Measurements from ENCODE around the gene MGAT5. TPM values are rescaled to one million over a fixed set of nuclear protein-coding genes. Genes with fewer than 3 reads are reported as not detected.

Gene MGAT5
- polyA plus RNA-seq, 1 donor from 2014 or later: 14.0 TPM

GRCh38 chr2:134304394-134305108 lies 50.7 kb downstream of the MGAT5 start:
- H3K36me3 Mint-ChIP-seq: peaks cover 7% of the 10 kb centered on the region
- H3K27me3 Mint-ChIP-seq: no peaks in the 10 kb centered on the region
- peak overlapping the region in 3 of 4 donors; percentile 18 to 41 (median 37) for H3K4me3 Mint-ChIP-seq
- H3K4me1 Mint-ChIP-seq: peaks cover 35 to 82% (median 54%) of the 10 kb centered on the region in 3 donors
- peak overlapping the region in 2 of 3 donors; percentile 4 to 52 for H3K27ac Mint-ChIP-seq
- H3K9me3 Mint-ChIP-seq: peaks cover 0 to 4% (median 2%) of the 10 kb centered on the region in 3 donors

- peak overlapping the region in 2 of 3 donors; percentile 4 to 5 for H3K27ac Mint-ChIP-seq
Observed at GRCh38 chr2:134305109-134305491, 51.2 kb downstream of the MGAT5 start.

GRCh38 chr2:134306521-134306920 lies 52.6 kb downstream of the MGAT5 start:
- H3K4me3 Mint-ChIP-seq: no peak overlapping the region
- peak overlapping the region in 1 of 3 donors; percentile 3 for H3K27ac Mint-ChIP-seq
- H3K9me3 Mint-ChIP-seq: peaks cover 0 to 4% (median 2%) of the 10 kb centered on the region in 3 donors
- H3K36me3 Mint-ChIP-seq: peaks cover 9% of the 10 kb centered on the region
- peaks cover 41 to 80% (median 62%) of the 10 kb centered on the region in 3 donors for H3K4me1 Mint-ChIP-seq
- H3K27me3 Mint-ChIP-seq: no peaks in the 10 kb centered on the region

More at GRCh38 chr2:134305109-134305491, 51.2 kb downstream of the MGAT5 start:
- H3K4me1 Mint-ChIP-seq: peaks cover 33 to 82% (median 54%) of the 10 kb centered on the region in 3 donors
- H3K9me3 Mint-ChIP-seq: peaks cover 0 to 4% (median 2%) of the 10 kb centered on the region in 3 donors
- H3K36me3 Mint-ChIP-seq: peaks cover 7% of the 10 kb centered on the region
- H3K4me3 Mint-ChIP-seq: no peak overlapping the region
- no peaks in the 10 kb centered on the region for H3K27me3 Mint-ChIP-seq

GRCh38 chr2:134307334-134307733 lies 53.5 kb downstream of the MGAT5 start:
- Mint-ChIP-seq H3K36me3 (peaks cover 10% of the 10 kb centered on the region), H3K4me3 (no peak overlapping the region), H3K27me3 (no peaks in the 10 kb centered on the region), H3K27ac (no peak overlapping the region), H3K4me1 (peaks cover 47 to 78% (median 64%) of the 10 kb centered on the region in 3 donors), H3K9me3 (peaks cover 0 to 4% (median 2%) of the 10 kb centered on the region in 3 donors)

GRCh38 chr2:134308474-134309385 lies 54.9 kb downstream of the MGAT5 start:
- Mint-ChIP-seq H3K27ac (peak overlapping the region in 1 of 3 donors; percentile 41), H3K4me3 (no peak overlapping the region), H3K4me1 (peaks cover 44 to 72% (median 70%) of the 10 kb centered on the region in 3 donors), H3K36me3 (peaks cover 5% of the 10 kb centered on the region), H3K27me3 (no peaks in the 10 kb centered on the region), H3K9me3 (peaks cover 0 to 4% (median 2%) of the 10 kb centered on the region in 3 donors)

GRCh38 chr2:134310107-134311079 lies 56.5 kb downstream of the MGAT5 start:
- H3K4me1 Mint-ChIP-seq: peaks cover 42 to 71% (median 62%) of the 10 kb centered on the region in 3 donors
- peaks cover 5% of the 10 kb centered on the region for H3K36me3 Mint-ChIP-seq
- peak overlapping the region; percentile 18 to 68 (median 50) for H3K27ac Mint-ChIP-seq
- H3K27me3 Mint-ChIP-seq: no peaks in the 10 kb centered on the region
- H3K9me3 Mint-ChIP-seq: peaks cover 0 to 4% (median 2%) of the 10 kb centered on the region in 3 donors
- peak overlapping the region in 1 of 4 donors; percentile 72 for H3K4me3 Mint-ChIP-seq

- Mint-ChIP-seq H3K9me3 (peaks cover 0 to 4% (median 2%) of the 10 kb centered on the region in 3 donors), H3K4me3 (peak overlapping the region in 1 of 4 donors; percentile 43), H3K36me3 (peaks cover 8% of the 10 kb centered on the region), H3K27ac (peak overlapping the region; percentile 15 to 83 (median 73)), H3K27me3 (no peaks in the 10 kb centered on the region), H3K4me1 (peaks cover 42 to 68% (median 59%) of the 10 kb centered on the region in 3 donors)
Observed at GRCh38 chr2:134312482-134312881, 58.6 kb downstream of the MGAT5 start.

GRCh38 chr2:134314202-134314601 lies 60.3 kb downstream of the MGAT5 start:
- Mint-ChIP-seq H3K27ac (peak overlapping the region in 1 of 3 donors; percentile 53), H3K9me3 (peaks cover 0 to 2% (median 0%) of the 10 kb centered on the region in 3 donors), H3K36me3 (peaks cover 18% of the 10 kb centered on the region), H3K4me3 (peak overlapping the region in 2 of 4 donors; percentile 4 to 72), H3K27me3 (no peaks in the 10 kb centered on the region), H3K4me1 (peaks cover 43 to 60% (median 52%) of the 10 kb centered on the region in 3 donors)

GRCh38 chr2:134314681-134315368 lies 61.0 kb downstream of the MGAT5 start:
- H3K27me3 Mint-ChIP-seq: no peaks in the 10 kb centered on the region
- H3K4me3 Mint-ChIP-seq: peak overlapping the region in 1 of 4 donors; percentile 4
- peaks cover 21% of the 10 kb centered on the region for H3K36me3 Mint-ChIP-seq
- peaks cover 48 to 61% (median 49%) of the 10 kb centered on the region in 3 donors for H3K4me1 Mint-ChIP-seq
- peak overlapping the region; percentile 28 to 63 (median 59) for H3K27ac Mint-ChIP-seq
- no peaks in the 10 kb centered on the region for H3K9me3 Mint-ChIP-seq

- Mint-ChIP-seq H3K27me3 (no peaks in the 10 kb centered on the region), H3K4me3 (no peak overlapping the region), H3K4me1 (peaks cover 46 to 60% (median 51%) of the 10 kb centered on the region in 3 donors), H3K27ac (peak overlapping the region in 2 of 3 donors; percentile 28 to 63), H3K9me3 (no peaks in the 10 kb centered on the region), H3K36me3 (peaks cover 23% of the 10 kb centered on the region)
Observed at GRCh38 chr2:134315471-134315870, 61.6 kb downstream of the MGAT5 start.

GRCh38 chr2:134319596-134320254 lies 65.9 kb downstream of the MGAT5 start:
- H3K9me3 Mint-ChIP-seq: no peaks in the 10 kb centered on the region
- no peaks in the 10 kb centered on the region for H3K27me3 Mint-ChIP-seq
- peak overlapping the region; percentile 53 to 85 (median 61) for H3K27ac Mint-ChIP-seq
- peaks cover 57 to 66% (median 61%) of the 10 kb centered on the region in 3 donors for H3K4me1 Mint-ChIP-seq
- H3K36me3 Mint-ChIP-seq: peaks cover 28% of the 10 kb centered on the region
- peak overlapping the region in 1 of 4 donors; percentile 65 for H3K4me3 Mint-ChIP-seq

- Mint-ChIP-seq H3K36me3 (peaks cover 28% of the 10 kb centered on the region), H3K4me1 (peaks cover 64 to 67% (median 65%) of the 10 kb centered on the region in 3 donors), H3K9me3 (no peaks in the 10 kb centered on the region), H3K27me3 (no peaks in the 10 kb centered on the region), H3K27ac (peak overlapping the region; percentile 69 to 85 (median 82)), H3K4me3 (peak overlapping the region in 2 of 4 donors; percentile 51 to 70)
Observed at GRCh38 chr2:134320930-134321329, 67.1 kb downstream of the MGAT5 start.

- peak overlapping the region in 3 of 4 donors; percentile 51 to 85 (median 54) for H3K4me3 Mint-ChIP-seq
- H3K27me3 Mint-ChIP-seq: no peaks in the 10 kb centered on the region
- H3K27ac Mint-ChIP-seq: peak overlapping the region; percentile 82 to 95 (median 84)
- H3K36me3 Mint-ChIP-seq: peaks cover 21% of the 10 kb centered on the region
- peaks cover 76 to 80% (median 76%) of the 10 kb centered on the region in 3 donors for H3K4me1 Mint-ChIP-seq
- H3K9me3 Mint-ChIP-seq: no peaks in the 10 kb centered on the region
Observed at GRCh38 chr2:134323777-134324176, 69.9 kb downstream of the MGAT5 start.
